ENCODE results near the gene RYR2. TPM values are rescaled to one million over a fixed set of nuclear protein-coding genes. Genes with fewer than 3 reads are reported as not detected.

Gene RYR2
- total RNA-seq, 2 donors from 2014 or later = 392 to 756 TPM

- no peaks in the 10 kb centered on the region for H3K27me3 ChIP-seq
- H3K27ac ChIP-seq = no peak overlapping the region
- no peak for TF ChIP-seq CTCF (IDR thresholded peaks at IDR 0.05)
Observed at GRCh38 chr1:237566581-237566980, 524.6 kb downstream of the RYR2 start.

GRCh38 chr1:237568955-237569354 is 527.0 kb downstream of the RYR2 start:
- Histone ChIP-seq H3K27ac (no peak overlapping the region), H3K9me3 (no peaks in the 10 kb centered on the region), H3K27me3 (no peaks in the 10 kb centered on the region), H3K36me3 (peaks cover 16% of the 10 kb centered on the region), H3K4me3 (no peak overlapping the region), H3K4me1 (no peaks in the 10 kb centered on the region)
- TF ChIP-seq CTCF (IDR thresholded peaks at IDR 0.05) = no peak
- no peak for DNase-seq (ENCODE audit: low spot score)

More at GRCh38 chr1:237566581-237566980, 524.6 kb downstream of the RYR2 start:
- H3K36me3 ChIP-seq = peaks cover 16% of the 10 kb centered on the region
- no peak for DNase-seq (ENCODE audit: low spot score)
- H3K4me1 ChIP-seq = no peaks in the 10 kb centered on the region
- H3K9me3 ChIP-seq = no peaks in the 10 kb centered on the region
- H3K4me3 ChIP-seq = no peak overlapping the region

DNA sequence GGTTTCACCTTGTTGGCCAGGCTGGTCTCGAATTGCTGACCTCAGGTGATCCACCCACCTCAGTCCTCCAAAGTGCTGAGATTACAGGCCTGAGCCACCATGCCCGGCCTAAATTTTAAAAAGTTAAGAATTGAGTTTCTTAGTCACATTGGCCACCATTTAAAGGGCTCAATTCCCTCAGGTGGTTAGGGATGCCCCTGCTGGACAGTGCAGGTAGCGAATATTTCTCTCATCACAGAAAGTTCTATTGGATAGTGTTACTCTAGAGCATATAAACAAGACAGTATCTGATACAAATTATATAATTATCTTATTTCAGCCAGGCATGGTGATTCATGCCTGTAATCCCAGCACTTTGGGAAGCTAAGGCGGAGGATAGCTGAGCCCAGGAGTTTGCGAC is 528.5 kb downstream of the RYR2 start:
- TF ChIP-seq CTCF (IDR thresholded peaks at IDR 0.05) = no peak
- DNase-seq (ENCODE audit: low spot score) = no peak
- no peaks in the 10 kb centered on the region for H3K4me1 ChIP-seq
- no peak overlapping the region for H3K27ac ChIP-seq
- no peak overlapping the region for H3K4me3 ChIP-seq
- H3K27me3 ChIP-seq = no peaks in the 10 kb centered on the region
- peaks cover 0 to 5% of the 10 kb centered on the region in 2 donors for H3K9me3 ChIP-seq
- H3K36me3 ChIP-seq = peaks cover 16% of the 10 kb centered on the region

- Histone ChIP-seq H3K9me3 (peaks cover 0 to 13% of the 10 kb centered on the region in 2 donors), H3K27me3 (no peaks in the 10 kb centered on the region), H3K27ac (no peak overlapping the region), H3K4me3 (no peak overlapping the region), H3K4me1 (no peaks in the 10 kb centered on the region), H3K36me3 (peaks cover under 1% of the 10 kb centered on the region)
- no peak for TF ChIP-seq CTCF (IDR thresholded peaks at IDR 0.05)
- no peak for DNase-seq (ENCODE audit: low spot score)
Observed at GRCh38 chr1:237574536-237574935, 532.6 kb downstream of the RYR2 start.

DNA sequence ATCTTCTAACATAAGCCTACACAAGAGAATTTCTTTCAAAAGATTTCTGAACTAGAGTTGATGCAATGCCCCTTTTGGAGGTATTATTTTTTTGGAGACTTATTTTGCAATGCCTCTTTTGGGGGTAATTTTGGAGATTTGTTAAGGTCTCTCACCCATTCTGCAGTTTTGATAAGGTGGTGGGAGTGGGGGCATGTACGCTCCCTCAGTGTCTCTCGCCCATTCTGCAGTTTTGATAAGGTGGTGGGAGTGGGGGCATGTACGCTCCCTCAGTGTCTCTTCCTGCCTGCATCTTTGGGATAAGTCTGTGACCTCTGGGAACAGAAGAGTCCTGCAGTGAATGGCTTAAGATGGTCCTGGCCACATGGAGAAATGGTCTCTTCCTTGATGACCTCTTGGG is 536.6 kb downstream of the RYR2 start:
- Histone ChIP-seq H3K4me1 (no peaks in the 10 kb centered on the region), H3K27ac (no peak overlapping the region), H3K27me3 (no peaks in the 10 kb centered on the region), H3K36me3 (peaks cover 14% of the 10 kb centered on the region), H3K4me3 (no peak overlapping the region), H3K9me3 (peaks cover 0 to 13% of the 10 kb centered on the region in 2 donors)
- DNase-seq (ENCODE audit: low spot score) = no peak
- no peak for TF ChIP-seq CTCF (IDR thresholded peaks at IDR 0.05)

DNA sequence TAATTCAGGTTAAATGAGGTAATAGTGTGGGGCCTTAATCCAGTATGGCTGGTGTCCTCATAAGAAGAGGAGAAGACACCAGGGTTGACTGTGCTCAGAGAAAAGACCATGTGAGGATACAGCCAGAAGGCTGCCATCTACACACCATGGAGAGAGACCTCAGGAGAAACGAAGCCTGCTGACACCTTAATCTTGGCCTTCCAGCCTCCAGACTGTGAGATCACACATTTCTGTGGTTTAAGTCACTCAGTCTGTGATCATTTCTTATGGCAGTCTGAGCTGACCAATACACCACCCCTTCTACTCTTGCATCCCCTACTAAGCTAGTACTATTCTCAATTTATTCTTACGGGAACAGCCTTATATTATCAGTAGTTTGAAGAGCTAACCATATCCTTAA is 538.7 kb downstream of the RYR2 start:
- Histone ChIP-seq H3K4me3 (no peak overlapping the region), H3K27me3 (no peaks in the 10 kb centered on the region), H3K9me3 (peaks cover 0 to 7% of the 10 kb centered on the region in 2 donors), H3K36me3 (peaks cover 14% of the 10 kb centered on the region), H3K4me1 (no peaks in the 10 kb centered on the region), H3K27ac (no peak overlapping the region)
- no peak for TF ChIP-seq CTCF (IDR thresholded peaks at IDR 0.05)
- no peak for DNase-seq (ENCODE audit: low spot score)
